ENCODE data around the gene TRIO.

The TRIO gene

GRCh38 chr5:14213253-14213652 lies 70.1 kb downstream of the TRIO start:
- Mint-ChIP-seq H3K4me1 (peaks cover 53 to 89% of the 10 kb centered on the region in 2 donors), H3K9me3 (no peaks in the 10 kb centered on the region), H3K27ac (peak overlapping the region; percentile 79), H3K4me3 (peak overlapping the region in 1 of 2 donors; percentile 54), H3K27me3 (no peaks in the 10 kb centered on the region), H3K36me3 (peaks cover 0 to 6% of the 10 kb centered on the region in 2 donors)
- DNase-seq (no peak), ATAC-seq (replicated peaks) (no peak)

GRCh38 chr5:14213813-14214585 lies 70.9 kb downstream of the TRIO start:
- H3K27ac Mint-ChIP-seq = peak overlapping the region; percentile 79
- H3K4me1 Mint-ChIP-seq = peaks cover 56 to 90% of the 10 kb centered on the region in 2 donors
- DNase-seq = no peak
- H3K9me3 Mint-ChIP-seq = no peaks in the 10 kb centered on the region
- H3K27me3 Mint-ChIP-seq = no peaks in the 10 kb centered on the region
- H3K36me3 Mint-ChIP-seq = peaks cover 0 to 6% of the 10 kb centered on the region in 2 donors
- no peak for ATAC-seq (replicated peaks)
- H3K4me3 Mint-ChIP-seq = peak overlapping the region; percentile 16 to 54

GRCh38 chr5:14215901-14216300 lies 72.8 kb downstream of the TRIO start:
- H3K27ac Mint-ChIP-seq = no peak overlapping the region
- no peak for DNase-seq
- peaks cover 2 to 6% of the 10 kb centered on the region in 2 donors for H3K36me3 Mint-ChIP-seq

GRCh38 chr5:14216372-14216771 lies 73.2 kb downstream of the TRIO start:
- ATAC-seq (replicated peaks) (no peak), DNase-seq (no peak)
- H3K4me3 Mint-ChIP-seq = no peak overlapping the region
- no peaks in the 10 kb centered on the region for H3K9me3 Mint-ChIP-seq
- H3K27ac Mint-ChIP-seq = no peak overlapping the region
- H3K4me1 Mint-ChIP-seq = peaks cover 62 to 90% of the 10 kb centered on the region in 2 donors
- peaks cover 2 to 9% of the 10 kb centered on the region in 2 donors for H3K36me3 Mint-ChIP-seq
- H3K27me3 Mint-ChIP-seq = no peaks in the 10 kb centered on the region

More at GRCh38 chr5:14215901-14216300, 72.8 kb downstream of the TRIO start:
- ATAC-seq (replicated peaks) = no peak
- Mint-ChIP-seq H3K9me3 (no peaks in the 10 kb centered on the region), H3K4me3 (no peak overlapping the region), H3K27me3 (no peaks in the 10 kb centered on the region), H3K4me1 (peaks cover 57 to 89% of the 10 kb centered on the region in 2 donors)

- H3K27me3 Mint-ChIP-seq = no peaks in the 10 kb centered on the region
- H3K4me3 Mint-ChIP-seq = no peak overlapping the region
- no peak for DNase-seq
- H3K36me3 Mint-ChIP-seq = peaks cover 3 to 12% of the 10 kb centered on the region in 2 donors
- H3K9me3 Mint-ChIP-seq = no peaks in the 10 kb centered on the region
- peak overlapping the region; percentile 57 for H3K27ac Mint-ChIP-seq
- peaks cover 64 to 91% of the 10 kb centered on the region in 2 donors for H3K4me1 Mint-ChIP-seq
- ATAC-seq (replicated peaks) = no peak
These were observed 73.8 kb downstream of the TRIO start for GRCh38 chr5:14216902-14217301.

- peaks cover 3 to 13% of the 10 kb centered on the region in 2 donors for H3K36me3 Mint-ChIP-seq
- no peak overlapping the region for H3K27ac Mint-ChIP-seq
- no peaks in the 10 kb centered on the region for H3K27me3 Mint-ChIP-seq
- DNase-seq = no peak
- H3K4me3 Mint-ChIP-seq = no peak overlapping the region
- ATAC-seq (replicated peaks) = no peak
- no peaks in the 10 kb centered on the region for H3K9me3 Mint-ChIP-seq
- H3K4me1 Mint-ChIP-seq = peaks cover 59 to 87% of the 10 kb centered on the region in 2 donors
These were observed 74.4 kb downstream of the TRIO start for GRCh38 chr5:14217587-14217986.

GRCh38 chr5:14218011-14218410 lies 74.9 kb downstream of the TRIO start:
- Mint-ChIP-seq H3K4me3 (no peak overlapping the region), H3K36me3 (peaks cover 3 to 17% of the 10 kb centered on the region in 2 donors), H3K27me3 (no peaks in the 10 kb centered on the region), H3K9me3 (no peaks in the 10 kb centered on the region), H3K27ac (no peak overlapping the region), H3K4me1 (peaks cover 60 to 87% of the 10 kb centered on the region in 2 donors)
- ATAC-seq (replicated peaks) = no peak
- no peak for DNase-seq

DNA sequence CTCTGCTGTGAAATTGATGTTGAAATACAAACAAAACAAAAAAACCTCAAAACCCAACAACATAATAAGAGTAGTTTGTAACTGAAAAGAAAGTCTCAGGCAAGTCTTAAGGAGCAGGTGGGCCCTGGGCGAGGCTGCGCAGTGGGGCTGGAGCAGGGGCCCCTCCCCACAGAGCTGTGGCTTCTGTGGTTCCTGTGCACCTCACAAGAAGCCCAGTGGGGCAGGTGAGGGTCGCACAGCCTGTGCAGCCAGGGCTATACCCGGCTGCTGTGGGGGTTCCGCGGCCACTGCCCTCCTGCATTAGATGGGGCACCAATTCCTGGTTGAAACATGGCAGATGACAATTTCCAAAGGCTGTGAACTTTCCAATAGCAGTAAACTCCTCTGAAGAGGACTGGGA lies 75.3 kb downstream of the TRIO start:
- Mint-ChIP-seq H3K4me3 (no peak overlapping the region), H3K4me1 (peaks cover 63 to 88% of the 10 kb centered on the region in 2 donors), H3K9me3 (no peaks in the 10 kb centered on the region), H3K36me3 (peaks cover 3 to 22% of the 10 kb centered on the region in 2 donors), H3K27me3 (no peaks in the 10 kb centered on the region), H3K27ac (no peak overlapping the region)
- no peak for DNase-seq
- ATAC-seq (replicated peaks) = peak in 1 of 2 donors; percentile 33

DNA sequence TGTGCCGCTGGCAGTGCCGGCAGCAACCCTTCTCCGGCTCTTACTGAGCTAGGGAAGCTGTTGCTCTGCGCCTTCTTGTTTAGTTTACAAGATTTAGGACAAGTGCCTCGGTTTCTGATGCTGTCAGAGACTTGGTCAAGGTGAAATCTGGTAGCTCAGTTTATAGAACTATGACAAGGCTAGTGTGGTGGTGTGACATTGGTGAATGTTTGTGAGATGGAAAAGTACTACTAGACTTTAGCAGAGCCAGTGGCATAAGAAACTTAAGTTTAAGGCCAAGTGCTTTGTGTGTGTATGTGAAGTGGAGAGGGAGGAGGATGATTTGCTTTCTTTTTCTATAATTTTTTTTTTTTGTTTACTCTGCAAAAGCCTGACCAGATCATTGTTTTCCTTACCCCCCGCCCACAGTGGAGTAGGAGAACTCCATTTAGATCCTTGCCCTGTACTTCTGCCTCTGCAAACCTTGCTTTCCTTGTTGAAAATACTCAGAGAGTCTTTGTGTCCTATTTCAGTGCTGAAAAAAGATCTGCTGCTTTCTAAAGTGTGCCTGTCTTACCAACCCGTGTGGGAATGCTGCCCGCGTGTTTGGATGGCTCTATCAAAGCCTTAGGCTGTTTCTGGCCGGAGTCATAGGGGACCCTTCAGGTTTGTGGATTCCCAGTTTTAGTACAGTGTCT lies 75.9 kb downstream of the TRIO start:
- H3K36me3 Mint-ChIP-seq = peaks cover 3 to 22% of the 10 kb centered on the region in 2 donors
- no peak overlapping the region for H3K4me3 Mint-ChIP-seq
- no peaks in the 10 kb centered on the region for H3K9me3 Mint-ChIP-seq
- ATAC-seq (replicated peaks) = no peak
- no peak overlapping the region for H3K27ac Mint-ChIP-seq
- no peaks in the 10 kb centered on the region for H3K27me3 Mint-ChIP-seq
- DNase-seq = no peak
- H3K4me1 Mint-ChIP-seq = peaks cover 61 to 86% of the 10 kb centered on the region in 2 donors

DNA sequence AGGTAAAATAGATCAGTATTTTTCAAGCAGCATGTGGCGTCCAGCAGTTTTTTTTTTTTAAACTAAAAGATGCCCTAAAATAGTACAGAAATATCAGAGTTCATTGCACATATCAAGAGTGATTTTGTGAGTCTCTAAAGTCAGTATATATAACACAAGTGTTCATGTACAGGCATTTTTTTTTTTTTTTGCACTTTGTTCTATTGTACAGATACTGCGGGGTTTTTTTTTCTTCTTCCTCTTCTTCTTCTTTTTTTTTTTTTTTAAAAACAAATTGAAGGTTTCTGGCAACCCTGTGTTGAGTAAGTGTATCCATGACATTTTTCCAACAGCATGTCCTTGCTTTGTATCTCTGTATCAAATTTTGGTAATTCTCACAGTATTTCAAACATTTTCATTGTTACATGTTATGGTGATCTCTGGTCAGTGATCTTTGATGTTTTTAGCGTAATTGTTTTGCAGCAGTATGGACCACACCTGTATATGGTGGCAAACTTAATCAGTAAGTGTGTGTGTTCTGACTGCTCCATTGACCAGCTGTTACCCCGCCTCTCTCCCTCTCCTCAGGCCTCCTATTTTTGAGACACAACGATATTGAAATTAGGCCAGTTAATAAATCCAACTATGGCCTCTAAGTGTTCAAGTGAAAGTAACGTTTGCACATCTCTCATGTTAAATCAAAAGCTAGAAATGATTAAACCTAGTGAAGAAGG lies 76.8 kb downstream of the TRIO start:
- no peaks in the 10 kb centered on the region for H3K27me3 Mint-ChIP-seq
- DNase-seq (no peak), ATAC-seq (replicated peaks) (no peak)
- peaks cover 62 to 84% of the 10 kb centered on the region in 2 donors for H3K4me1 Mint-ChIP-seq
- peak overlapping the region in 1 of 2 donors; percentile 10 for H3K4me3 Mint-ChIP-seq
- H3K27ac Mint-ChIP-seq = peak overlapping the region; percentile 20
- H3K9me3 Mint-ChIP-seq = no peaks in the 10 kb centered on the region
- peaks cover 3 to 22% of the 10 kb centered on the region in 2 donors for H3K36me3 Mint-ChIP-seq

- DNase-seq (no peak), ATAC-seq (replicated peaks) (no peak)
- Mint-ChIP-seq H3K27ac (no peak overlapping the region), H3K9me3 (no peaks in the 10 kb centered on the region), H3K4me1 (peaks cover 68 to 90% of the 10 kb centered on the region in 2 donors), H3K4me3 (no peak overlapping the region), H3K27me3 (no peaks in the 10 kb centered on the region), H3K36me3 (peaks cover 3 to 22% of the 10 kb centered on the region in 2 donors)
These were observed 77.5 kb downstream of the TRIO start for GRCh38 chr5:14220642-14221041.

DNA sequence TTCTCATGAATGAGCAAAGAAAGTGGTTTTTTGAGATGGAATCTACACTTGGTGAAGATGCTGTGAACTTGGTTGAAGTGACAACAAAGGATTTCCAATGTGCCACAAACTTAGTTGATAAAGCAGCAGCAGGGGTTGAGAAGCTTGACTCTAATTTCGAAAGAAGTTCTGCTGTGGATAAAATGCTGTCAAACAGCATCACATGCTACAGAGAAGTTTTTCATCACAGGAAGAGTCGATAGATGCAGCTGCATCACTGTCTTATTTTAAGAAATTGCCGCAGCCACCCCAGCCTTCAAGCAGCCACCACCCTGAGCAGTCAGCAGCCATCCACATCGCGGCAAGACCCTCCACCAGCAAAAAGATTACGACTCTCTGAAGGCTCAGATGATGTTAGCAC lies 78.6 kb downstream of the TRIO start:
- no peak overlapping the region for H3K4me3 Mint-ChIP-seq

GRCh38 chr5:14222206-14222605 lies 79.1 kb downstream of the TRIO start:
- Mint-ChIP-seq H3K27me3 (no peaks in the 10 kb centered on the region), H3K4me1 (peaks cover 67 to 88% of the 10 kb centered on the region in 2 donors), H3K27ac (no peak overlapping the region), H3K36me3 (peaks cover 5 to 16% of the 10 kb centered on the region in 2 donors), H3K9me3 (no peaks in the 10 kb centered on the region), H3K4me3 (no peak overlapping the region)
- DNase-seq (no peak), ATAC-seq (replicated peaks) (peak; percentile 53 to 73)

More for the DNA sequence above, 78.6 kb downstream of the TRIO start:
- ATAC-seq (replicated peaks) (no peak), DNase-seq (no peak)
- Mint-ChIP-seq H3K27me3 (no peaks in the 10 kb centered on the region), H3K27ac (peak overlapping the region; percentile 37), H3K9me3 (no peaks in the 10 kb centered on the region), H3K4me1 (peaks cover 67 to 88% of the 10 kb centered on the region in 2 donors), H3K36me3 (peaks cover 3 to 16% of the 10 kb centered on the region in 2 donors)

DNA sequence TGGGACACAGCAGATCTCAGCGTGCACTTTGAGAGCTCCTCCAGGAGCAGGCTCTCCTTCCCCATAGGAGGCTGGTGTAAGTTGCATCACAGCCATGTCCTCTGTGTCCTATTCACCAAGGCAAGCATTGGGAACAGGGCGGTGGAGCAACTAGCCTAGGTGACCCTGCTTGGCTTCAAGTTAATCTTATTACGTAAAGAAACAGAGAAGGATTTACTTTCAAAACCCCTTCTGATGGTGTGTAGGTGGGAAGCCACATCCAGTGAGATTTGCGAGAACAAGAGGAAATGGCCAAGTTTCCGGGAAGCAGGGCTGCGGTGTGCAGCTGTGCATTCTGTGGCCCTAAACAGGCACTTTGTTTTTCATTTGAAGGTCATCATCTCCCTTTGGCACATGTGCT lies 80.2 kb downstream of the TRIO start:
- no peaks in the 10 kb centered on the region for H3K27me3 Mint-ChIP-seq
- H3K4me1 Mint-ChIP-seq = peaks cover 58 to 85% of the 10 kb centered on the region in 2 donors
- no peak overlapping the region for H3K4me3 Mint-ChIP-seq
- H3K27ac Mint-ChIP-seq = no peak overlapping the region
- peaks cover 5 to 16% of the 10 kb centered on the region in 2 donors for H3K36me3 Mint-ChIP-seq
- DNase-seq (no peak), ATAC-seq (replicated peaks) (peak; percentile 41 to 44)
- H3K9me3 Mint-ChIP-seq = no peaks in the 10 kb centered on the region

All from stimulated activated naive B cell treated with anti-CD40 and anti-IgM and Interleukin-4, amounts not matched to agents 10 μg/mL and 1 μg/mL and 100 μg/mL, for 72 hours (primary cell).